Ishikawa (cell line): Measurements from ENCODE around the gene AXIN2.

Source experiments
- CEBPB ChIP-seq: IDR thresholded peaks from 2 replicates; pipeline ENCODE4 v1.6.1; 2012
- CREB1 ChIP-seq: IDR thresholded peaks from 2 replicates; pipeline ENCODE4 v1.6.1; 2012; ENCODE audit warnings: low read depth
- EGR1 ChIP-seq: IDR thresholded peaks from 2 replicates; pipeline ENCODE4 v1.6.1; 2012
- EP300 ChIP-seq: IDR thresholded peaks from 2 replicates; pipeline ENCODE4 v1.6.1; 2012; ENCODE audit warnings: borderline replicate concordance
- FOXM1 ChIP-seq: IDR thresholded peaks from 2 replicates; pipeline ENCODE4 v1.6.1; 2012; ENCODE audit warnings: low read depth, borderline replicate concordance
- NFIC ChIP-seq: IDR thresholded peaks from 2 replicates; pipeline ENCODE4 v1.6.1; 2012
- RAD21 ChIP-seq: IDR thresholded peaks from 2 replicates; pipeline ENCODE4 v1.6.1; 2012; ENCODE audit warnings: low read depth
- TAF1 ChIP-seq: IDR thresholded peaks from 2 replicates; pipeline ENCODE4 v1.6.1; 2012; ENCODE audit warnings: low read depth, mild to moderate bottlenecking
- TCF12 ChIP-seq: IDR thresholded peaks from 2 replicates; pipeline ENCODE4 v1.6.1; 2012; ENCODE audit warnings: low read depth
- TEAD4 ChIP-seq: IDR thresholded peaks from 2 replicates; pipeline ENCODE4 v1.6.1; 2012
- YY1 ChIP-seq: IDR thresholded peaks from 2 replicates; pipeline ENCODE4 v1.6.1; 2012; ENCODE audit warnings: low read depth
- ZBTB7A ChIP-seq: IDR thresholded peaks from 2 replicates; pipeline ENCODE4 v1.6.1; 2012; ENCODE audit warnings: low read depth
- TF ChIP-seq, protein P1 (sequence below): IDR thresholded peaks from 2 replicates; pipeline ENCODE4 v1.6.1; 2012
- TF ChIP-seq, protein P2 (sequence below): IDR thresholded peaks from 2 replicates; pipeline ENCODE4 v1.6.1; 2012; ENCODE audit warnings: low read depth, mild to moderate bottlenecking
- TF ChIP-seq, protein P3 (sequence below): IDR thresholded peaks from 2 replicates; pipeline ENCODE4 v1.6.1; 2012

The AXIN2 gene

DNA sequence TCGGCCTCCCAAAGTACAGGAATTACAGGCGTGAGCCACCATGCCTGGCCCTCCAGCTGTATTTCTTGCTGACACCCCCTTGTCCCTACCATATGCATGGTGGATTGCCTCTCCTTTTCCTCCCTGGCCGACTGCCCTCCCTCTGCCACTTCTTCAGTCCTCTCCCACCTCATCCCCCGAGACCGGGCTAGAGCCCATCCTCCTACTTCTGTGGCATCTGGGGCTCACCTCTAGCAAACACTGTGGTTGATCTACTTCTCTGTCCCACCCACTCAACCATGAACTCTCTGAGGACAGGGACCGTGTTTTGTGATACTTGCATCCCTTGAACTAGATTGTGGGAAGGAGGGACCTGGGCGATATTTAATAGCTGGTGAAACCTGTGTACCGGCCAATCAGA, 7.5 kb upstream of the AXIN2 start:
- TF ChIP-seq YY1: no peak
- TF ChIP-seq, protein P1, sequence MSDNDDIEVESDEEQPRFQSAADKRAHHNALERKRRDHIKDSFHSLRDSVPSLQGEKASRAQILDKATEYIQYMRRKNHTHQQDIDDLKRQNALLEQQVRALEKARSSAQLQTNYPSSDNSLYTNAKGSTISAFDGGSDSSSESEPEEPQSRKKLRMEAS: no peak
- TF ChIP-seq, protein P2, sequence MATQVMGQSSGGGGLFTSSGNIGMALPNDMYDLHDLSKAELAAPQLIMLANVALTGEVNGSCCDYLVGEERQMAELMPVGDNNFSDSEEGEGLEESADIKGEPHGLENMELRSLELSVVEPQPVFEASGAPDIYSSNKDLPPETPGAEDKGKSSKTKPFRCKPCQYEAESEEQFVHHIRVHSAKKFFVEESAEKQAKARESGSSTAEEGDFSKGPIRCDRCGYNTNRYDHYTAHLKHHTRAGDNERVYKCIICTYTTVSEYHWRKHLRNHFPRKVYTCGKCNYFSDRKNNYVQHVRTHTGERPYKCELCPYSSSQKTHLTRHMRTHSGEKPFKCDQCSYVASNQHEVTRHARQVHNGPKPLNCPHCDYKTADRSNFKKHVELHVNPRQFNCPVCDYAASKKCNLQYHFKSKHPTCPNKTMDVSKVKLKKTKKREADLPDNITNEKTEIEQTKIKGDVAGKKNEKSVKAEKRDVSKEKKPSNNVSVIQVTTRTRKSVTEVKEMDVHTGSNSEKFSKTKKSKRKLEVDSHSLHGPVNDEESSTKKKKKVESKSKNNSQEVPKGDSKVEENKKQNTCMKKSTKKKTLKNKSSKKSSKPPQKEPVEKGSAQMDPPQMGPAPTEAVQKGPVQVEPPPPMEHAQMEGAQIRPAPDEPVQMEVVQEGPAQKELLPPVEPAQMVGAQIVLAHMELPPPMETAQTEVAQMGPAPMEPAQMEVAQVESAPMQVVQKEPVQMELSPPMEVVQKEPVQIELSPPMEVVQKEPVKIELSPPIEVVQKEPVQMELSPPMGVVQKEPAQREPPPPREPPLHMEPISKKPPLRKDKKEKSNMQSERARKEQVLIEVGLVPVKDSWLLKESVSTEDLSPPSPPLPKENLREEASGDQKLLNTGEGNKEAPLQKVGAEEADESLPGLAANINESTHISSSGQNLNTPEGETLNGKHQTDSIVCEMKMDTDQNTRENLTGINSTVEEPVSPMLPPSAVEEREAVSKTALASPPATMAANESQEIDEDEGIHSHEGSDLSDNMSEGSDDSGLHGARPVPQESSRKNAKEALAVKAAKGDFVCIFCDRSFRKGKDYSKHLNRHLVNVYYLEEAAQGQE: no peak
- no peak for TF ChIP-seq CREB1
- TF ChIP-seq TCF12: no peak
- TF ChIP-seq, protein P3, sequence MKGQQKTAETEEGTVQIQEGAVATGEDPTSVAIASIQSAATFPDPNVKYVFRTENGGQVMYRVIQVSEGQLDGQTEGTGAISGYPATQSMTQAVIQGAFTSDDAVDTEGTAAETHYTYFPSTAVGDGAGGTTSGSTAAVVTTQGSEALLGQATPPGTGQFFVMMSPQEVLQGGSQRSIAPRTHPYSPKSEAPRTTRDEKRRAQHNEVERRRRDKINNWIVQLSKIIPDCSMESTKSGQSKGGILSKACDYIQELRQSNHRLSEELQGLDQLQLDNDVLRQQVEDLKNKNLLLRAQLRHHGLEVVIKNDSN: no peak
- TF ChIP-seq RAD21: no peak
- no peak for TF ChIP-seq ZBTB7A
- no peak for TF ChIP-seq TAF1
- no peak for TF ChIP-seq EGR1
- TF ChIP-seq CEBPB: no peak
- TF ChIP-seq FOXM1: no peak
- TF ChIP-seq NFIC: no peak
- TF ChIP-seq EP300: no peak

DNA sequence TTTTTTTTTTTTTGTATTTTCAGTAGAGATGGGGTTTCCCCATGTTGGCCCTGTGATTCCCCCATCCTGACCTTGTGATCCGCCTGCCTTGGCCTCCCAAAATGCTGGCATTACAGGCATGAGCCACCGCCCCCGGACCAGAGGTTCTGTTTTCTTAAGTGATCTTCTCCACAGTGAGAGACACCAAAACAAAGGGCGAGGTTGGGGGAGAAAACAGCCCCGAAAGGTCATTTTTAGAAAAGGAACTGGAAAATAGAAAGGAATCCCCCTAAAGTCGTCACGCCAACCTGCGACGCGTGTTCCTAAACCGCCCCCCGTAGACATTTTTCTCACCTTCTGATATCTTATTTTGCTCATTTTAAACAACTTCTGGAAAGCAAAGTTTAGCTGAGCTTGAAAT, 6.1 kb upstream of the AXIN2 start:
- no peak for TF ChIP-seq YY1
- no peak for TF ChIP-seq RAD21
- no peak for TF ChIP-seq CREB1
- TF ChIP-seq NFIC: no peak
- TF ChIP-seq, protein P2: no peak
- TF ChIP-seq TAF1: no peak
- TF ChIP-seq TEAD4: no peak
- TF ChIP-seq FOXM1: no peak
- no peak for TF ChIP-seq EGR1
- TF ChIP-seq, protein P1: no peak
- no peak for TF ChIP-seq EP300

DNA sequence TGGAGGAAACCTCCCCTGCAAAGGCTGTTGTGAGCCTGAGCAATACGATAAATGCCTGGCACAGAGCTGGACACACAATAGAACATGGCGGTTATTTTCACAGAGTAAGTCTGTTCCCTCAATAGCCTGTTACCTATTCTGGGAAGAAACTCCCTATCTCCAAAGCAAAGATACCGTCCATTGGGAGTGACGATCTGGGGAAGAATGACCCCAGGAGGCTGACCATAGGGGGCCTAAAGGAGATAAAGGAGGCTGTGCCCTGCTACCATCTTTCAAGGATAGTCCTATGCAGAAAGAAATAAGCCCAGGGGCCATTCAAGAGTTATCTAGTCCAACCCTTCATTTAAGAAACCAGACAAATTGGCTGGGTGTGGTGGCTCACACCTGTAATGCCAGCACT, 4.1 kb upstream of the AXIN2 start:
- no peak for TF ChIP-seq YY1
- no peak for TF ChIP-seq NFIC
- TF ChIP-seq FOXM1: no peak
- TF ChIP-seq, protein P1: no peak

DNA sequence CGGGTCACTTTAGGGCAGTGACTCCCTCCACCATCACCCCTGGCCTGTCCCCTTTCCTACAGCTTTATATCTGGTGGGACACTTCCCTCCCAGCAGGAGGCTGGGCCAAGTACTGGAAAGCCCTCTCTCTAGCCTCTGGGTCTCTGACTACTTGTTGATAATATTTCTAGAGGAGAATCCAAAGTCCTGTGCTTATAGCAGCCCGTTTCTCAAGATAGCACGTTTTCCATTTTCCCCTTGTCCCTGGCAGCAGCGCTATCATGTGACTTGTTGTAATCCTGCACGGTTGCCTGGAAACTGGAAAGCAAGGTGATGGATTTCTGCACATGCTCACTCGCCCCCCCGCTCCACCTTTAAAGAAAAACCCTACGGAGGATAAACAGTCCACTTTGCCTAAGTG, 3.3 kb upstream of the AXIN2 start:
- TF ChIP-seq TAF1 (no peak), TCF12 (no peak), CEBPB (no peak), TEAD4 (no peak), CREB1 (no peak), RAD21 (no peak), FOXM1 (no peak)
- TF ChIP-seq, protein P3: peak; percentile 50; the same call in 1 of the 2 replicates
- TF ChIP-seq, protein P2: no peak

DNA sequence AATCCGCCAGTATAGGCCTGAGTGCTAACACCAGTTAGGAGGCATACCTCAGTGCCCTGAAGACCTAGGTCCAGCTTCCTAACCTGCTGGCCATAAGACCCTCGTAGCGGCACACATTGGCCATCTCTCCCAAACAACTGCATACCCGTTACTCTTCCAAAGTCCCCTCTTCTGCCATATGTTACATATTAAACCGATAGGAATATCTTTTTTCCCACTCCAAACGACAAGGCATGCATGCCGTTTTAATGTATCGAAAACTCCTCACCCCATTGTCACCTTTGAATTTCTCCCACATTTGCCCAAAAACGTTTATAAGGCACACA, 721 bp upstream of the AXIN2 start:
- TF ChIP-seq FOXM1 (no peak), CEBPB (no peak), TCF12 (no peak), TAF1 (no peak), YY1 (no peak), CREB1 (no peak), ZBTB7A (no peak), TEAD4 (no peak), RAD21 (no peak), EGR1 (no peak), NFIC (no peak), EP300 (no peak)
- TF ChIP-seq, protein P2: no peak
- TF ChIP-seq, protein P1: no peak
- TF ChIP-seq, protein P3: no peak
